GM21737 (cell line): Measurements from ENCODE around the gene LRRC8D.

Source experiments
- ATAC-seq: cut with Tn5 transposase; IDR thresholded peaks from one replicate; pipeline ENCODE4 v1.9.1; 2021; ENCODE audit warnings: mild to moderate bottlenecking, moderate library complexity; ENCODE audit not compliant: unreplicated experiment

Gene LRRC8D

GRCh38 chr1:89953131-89953626 is 132.3 kb downstream of the LRRC8D start:
- peak; percentile 48 for ATAC-seq

- no peak for ATAC-seq
Measured at GRCh38 chr1:89953929-89954328, 133.1 kb downstream of the LRRC8D start.

- ATAC-seq: no peak
Measured at GRCh38 chr1:89954401-89954800, 133.6 kb downstream of the LRRC8D start.

GRCh38 chr1:89955311-89956205 is 134.7 kb downstream of the LRRC8D start:
- ATAC-seq: no peak

GRCh38 chr1:89957107-89957506 is 136.3 kb downstream of the LRRC8D start:
- ATAC-seq: no peak

- ATAC-seq: no peak
Measured at GRCh38 chr1:89958851-89959654, 138.2 kb downstream of the LRRC8D start.

GRCh38 chr1:89959719-89960118 is 138.9 kb downstream of the LRRC8D start:
- no peak for ATAC-seq

GRCh38 chr1:89962024-89962741 is 141.4 kb downstream of the LRRC8D start:
- no peak for ATAC-seq

GRCh38 chr1:89962742-89963075 is 141.9 kb downstream of the LRRC8D start:
- no peak for ATAC-seq

GRCh38 chr1:89965193-89965768 is 144.4 kb downstream of the LRRC8D start:
- ATAC-seq: no peak

GRCh38 chr1:89966656-89967055 is 145.8 kb downstream of the LRRC8D start:
- ATAC-seq: no peak

GRCh38 chr1:89971600-89971999 is 150.8 kb downstream of the LRRC8D start:
- ATAC-seq: peak; percentile 82

GRCh38 chr1:89972024-89972423 is 151.2 kb downstream of the LRRC8D start:
- ATAC-seq: no peak

GRCh38 chr1:89973471-89974127 is 152.8 kb downstream of the LRRC8D start:
- no peak for ATAC-seq

GRCh38 chr1:89974256-89974655 is 153.4 kb downstream of the LRRC8D start:
- no peak for ATAC-seq

GRCh38 chr1:89974696-89975470 is 154.1 kb downstream of the LRRC8D start:
- no peak for ATAC-seq

- no peak for ATAC-seq
Measured at GRCh38 chr1:89975540-89976125, 154.8 kb downstream of the LRRC8D start.

GRCh38 chr1:89978755-89979154 is 157.9 kb downstream of the LRRC8D start:
- no peak for ATAC-seq

- no peak for ATAC-seq
Measured at GRCh38 chr1:89980605-89981004, 159.8 kb downstream of the LRRC8D start.
